Left colon (tissue), 2 donors: Measurements from ENCODE around the gene KLF11. TPM values are rescaled to one million over a fixed set of nuclear protein-coding genes. Genes with fewer than 3 reads are reported as not detected.

Experiments used
- ATAC-seq: fragments of 200-7000 bp; cut with Tn5 transposase; one replicate; pipeline ENCODE4 v1.9.1; 2020; ENCODE audit warnings: mild to moderate bottlenecking, moderate library complexity
- DNase-seq, 2 donors: peaks; one replicate each; pipeline ENCODE4 v3.0.0-alpha.2; 2020
- intact Hi-C, 2 donors: fragments of 100-400 bp; cut with DNase I in 1 of 2; cut with micrococcal nuclease in 1 of 2; formaldehyde crosslinking; loops; one replicate each; pipeline versions ENCODE4 v1.11.2 to v1.14.0; 2022; cut with DNase I, micrococcal nuclease
- total RNA-seq, 2 donors: library from RNA; stranded (reverse); fragmentation: NEBNext Ultra II Directional; extraction: Animal tissue kit (Norgen Biotek cat#: 25700); gene quantifications; one replicate each; pipeline ENCODE4 v1.2.1, GENCODE V29; 2021
- donor health status: DM: no; HTN: no; CAD: no.
- donor health status: DM: yes; HTN: yes; CAD: no.

The KLF11 gene
- total RNA-seq, 2 donors from 2014 or later: 9.7 to 10.2 TPM

GRCh38 chr2:10035053-10035422 is 8.3 kb upstream of the KLF11 start:
- intact Hi-C loops: no loop called here
- DNase-seq (no peak), ATAC-seq (no peak)

DNA sequence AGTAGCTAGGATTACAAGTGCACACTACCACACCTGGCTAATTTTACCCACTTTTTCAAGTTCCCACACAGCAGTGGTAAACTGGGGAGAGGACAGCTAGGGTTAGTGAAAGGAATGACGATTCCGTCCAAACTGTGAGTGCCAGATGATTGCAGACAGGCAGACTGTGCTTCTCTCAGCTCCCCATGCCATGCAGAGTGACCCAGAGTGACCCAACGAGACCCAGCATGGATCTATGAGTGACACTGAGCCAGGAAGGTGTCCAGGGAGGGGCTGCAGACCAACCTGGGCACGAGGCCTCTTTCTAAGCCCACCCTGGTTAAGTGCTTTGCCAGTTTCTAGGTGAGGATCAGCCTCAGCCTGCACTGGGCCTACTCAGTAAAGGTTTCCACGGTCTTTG is 7.7 kb upstream of the KLF11 start:
- DNase-seq (no peak), ATAC-seq (no peak)
- intact Hi-C loops: no loop called here

DNA sequence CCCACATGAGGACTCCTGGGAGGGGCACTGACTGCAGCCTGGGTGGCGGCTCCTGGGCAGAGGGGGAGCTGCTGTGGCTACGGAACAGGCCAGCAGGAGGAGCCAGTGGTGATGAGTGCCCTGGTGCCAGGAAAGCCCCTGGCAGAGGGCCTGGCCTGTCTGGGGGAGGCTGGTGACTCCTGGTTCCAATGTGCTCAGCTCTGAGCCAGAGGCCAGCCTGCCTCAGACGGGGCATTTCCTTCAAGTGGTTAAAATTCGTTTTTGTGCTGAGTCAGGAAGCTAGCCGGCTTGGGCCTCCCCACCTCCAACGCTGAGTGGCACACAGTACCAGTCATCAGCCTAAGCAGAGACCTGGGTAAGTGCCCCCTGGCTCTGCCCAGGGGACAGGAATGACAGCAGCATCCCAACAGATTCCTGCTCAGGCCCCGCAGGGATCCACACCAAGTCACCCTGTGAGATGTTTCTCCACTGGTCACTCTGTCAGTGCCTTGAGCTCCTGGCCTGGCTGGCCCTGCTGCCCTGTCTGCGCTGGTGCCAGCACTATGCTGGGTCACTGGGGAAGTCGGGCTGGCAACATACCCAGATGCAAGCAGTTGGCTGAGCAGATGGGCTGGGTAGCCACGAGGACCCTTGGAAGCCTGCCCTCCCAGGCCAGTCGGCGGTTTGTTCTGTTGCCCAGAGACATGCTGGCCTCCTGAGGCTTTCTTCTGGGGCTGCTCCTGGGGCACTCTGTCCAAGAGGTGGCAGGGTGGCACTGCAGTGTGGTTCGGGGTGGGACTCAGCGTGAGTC is 7.1 kb upstream of the KLF11 start:
- intact Hi-C loops: no loop called here
- DNase-seq (peak; percentile 52 to 63), ATAC-seq (peak; percentile 68)

GRCh38 chr2:10038123-10038522 is 5.2 kb upstream of the KLF11 start:
- DNase-seq: no peak
- intact Hi-C loops: no loop called here
- ATAC-seq: no peak

GRCh38 chr2:10038716-10039115 is 4.6 kb upstream of the KLF11 start:
- no peak for DNase-seq
- ATAC-seq: no peak

DNA sequence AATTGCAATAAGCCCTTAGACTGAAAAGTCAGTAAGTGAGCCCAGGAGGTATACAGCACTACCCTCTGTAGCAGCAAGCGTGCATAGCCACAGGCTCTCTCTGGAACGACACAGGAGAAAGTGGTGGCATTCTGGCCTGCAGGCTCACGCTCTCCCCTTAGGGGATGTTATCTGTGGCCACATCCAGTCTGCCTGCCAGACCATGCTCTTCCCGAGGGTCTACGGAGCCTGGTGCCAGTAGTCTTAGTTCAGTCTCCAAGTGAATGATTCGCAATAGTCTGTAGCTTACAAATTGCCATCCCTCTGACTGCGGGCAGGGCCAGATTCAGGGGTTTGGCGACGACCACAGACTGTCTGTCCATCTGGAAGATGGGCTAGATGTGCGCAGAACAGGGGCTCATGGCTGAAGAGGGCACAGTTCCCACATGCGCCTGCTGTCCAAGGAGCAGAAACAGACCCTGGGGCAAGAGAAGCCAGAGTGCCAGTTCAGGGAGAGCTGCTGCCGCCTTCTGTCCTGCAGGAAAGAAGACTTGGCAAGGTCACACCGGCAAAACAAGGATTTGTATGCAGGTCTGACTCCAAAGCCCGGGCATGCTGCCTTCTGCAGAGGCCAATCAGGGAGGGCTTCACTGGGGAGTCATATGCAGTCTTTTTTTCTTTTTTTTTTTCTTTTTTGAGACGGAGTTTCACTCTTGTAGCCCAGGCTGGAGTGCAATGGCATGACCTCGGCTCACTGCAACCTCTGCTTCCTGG is 3.5 kb upstream of the KLF11 start:
- DNase-seq: peak in 1 of 2 donors; percentile 65
- ATAC-seq: no peak
- intact Hi-C loops: loop anchor here in 1 of 2 donors (10.0 kb wide), 1 partner anchor 225 kb away; no protein-coding TSS in a partner anchor

More at GRCh38 chr2:10038716-10039115, 4.6 kb upstream of the KLF11 start:
- intact Hi-C loops: no loop called here

DNA sequence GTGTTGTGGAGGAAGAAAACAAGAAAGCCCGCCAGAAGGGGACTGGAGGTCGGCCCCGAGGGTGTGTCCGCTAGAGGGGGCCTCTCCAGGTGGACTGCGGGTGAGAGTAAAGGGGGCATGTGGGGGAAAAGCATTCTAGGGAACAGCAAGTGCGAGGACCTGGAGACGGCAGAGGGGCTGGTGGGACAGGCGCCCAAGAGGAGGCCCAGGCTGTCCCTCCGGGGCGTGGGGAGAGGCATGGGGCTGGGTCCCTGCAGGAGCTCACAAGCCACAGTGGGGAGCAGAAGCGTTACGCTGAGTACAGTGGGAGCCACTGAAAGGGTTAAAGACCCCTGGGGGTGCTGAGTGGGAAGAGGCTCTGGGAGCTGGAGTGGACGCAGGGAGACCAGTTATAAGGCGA is 1.6 kb upstream of the KLF11 start:
- intact Hi-C loops: loop anchor here in 1 of 2 donors (10.0 kb wide), 1 partner anchor 227 kb away; no protein-coding TSS in a partner anchor
- DNase-seq: no peak

DNA sequence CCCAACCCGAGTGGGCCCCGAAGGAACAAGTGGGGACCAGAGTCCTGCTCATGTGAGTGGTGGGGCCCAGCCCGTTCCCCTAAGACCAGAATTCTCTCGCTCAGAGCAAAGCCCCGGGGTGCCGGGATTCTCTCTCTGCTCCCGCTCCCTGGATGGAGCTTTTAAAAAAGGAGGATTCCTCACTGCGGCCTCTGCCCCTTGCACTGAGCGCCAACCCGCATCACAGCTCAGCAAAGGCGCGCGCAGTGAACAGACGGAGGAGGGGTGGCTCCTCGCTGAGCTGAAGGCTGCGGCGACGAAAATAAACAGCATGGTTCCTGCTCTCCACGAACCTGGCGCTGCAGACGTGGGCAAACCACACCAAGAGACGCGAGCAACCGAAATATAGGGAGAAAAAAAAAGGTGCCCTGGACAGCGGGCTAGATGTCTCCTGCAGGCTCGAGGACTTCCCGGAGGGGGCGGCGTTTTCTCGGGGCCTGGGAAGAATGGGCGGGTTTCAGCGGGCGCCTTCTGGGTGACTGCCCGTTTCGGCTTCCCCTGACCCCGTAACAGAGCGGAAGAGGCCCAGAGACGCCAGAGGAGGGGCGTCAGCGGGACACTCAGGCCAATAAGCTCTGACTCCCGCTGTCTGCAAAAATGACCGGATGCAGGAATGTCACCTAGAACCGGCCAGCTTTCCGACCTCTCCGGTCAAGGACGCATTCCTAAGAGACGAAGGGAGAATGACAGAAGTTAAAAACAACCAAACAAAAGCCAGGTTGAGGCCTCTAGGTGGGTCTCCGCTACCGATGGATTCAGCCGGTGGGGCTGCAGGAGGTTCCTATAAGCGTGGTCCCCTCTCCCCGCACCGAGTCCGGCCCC is 819 bp upstream of the KLF11 start:
- intact Hi-C loops: loop anchor here in 1 of 2 donors (10.0 kb wide), 1 partner anchor 228 kb away; no protein-coding TSS in a partner anchor
- ATAC-seq (no peak), DNase-seq (peak; percentile 72 to 78)

More for the DNA sequence above, 1.6 kb upstream of the KLF11 start:
- ATAC-seq: no peak

DNA sequence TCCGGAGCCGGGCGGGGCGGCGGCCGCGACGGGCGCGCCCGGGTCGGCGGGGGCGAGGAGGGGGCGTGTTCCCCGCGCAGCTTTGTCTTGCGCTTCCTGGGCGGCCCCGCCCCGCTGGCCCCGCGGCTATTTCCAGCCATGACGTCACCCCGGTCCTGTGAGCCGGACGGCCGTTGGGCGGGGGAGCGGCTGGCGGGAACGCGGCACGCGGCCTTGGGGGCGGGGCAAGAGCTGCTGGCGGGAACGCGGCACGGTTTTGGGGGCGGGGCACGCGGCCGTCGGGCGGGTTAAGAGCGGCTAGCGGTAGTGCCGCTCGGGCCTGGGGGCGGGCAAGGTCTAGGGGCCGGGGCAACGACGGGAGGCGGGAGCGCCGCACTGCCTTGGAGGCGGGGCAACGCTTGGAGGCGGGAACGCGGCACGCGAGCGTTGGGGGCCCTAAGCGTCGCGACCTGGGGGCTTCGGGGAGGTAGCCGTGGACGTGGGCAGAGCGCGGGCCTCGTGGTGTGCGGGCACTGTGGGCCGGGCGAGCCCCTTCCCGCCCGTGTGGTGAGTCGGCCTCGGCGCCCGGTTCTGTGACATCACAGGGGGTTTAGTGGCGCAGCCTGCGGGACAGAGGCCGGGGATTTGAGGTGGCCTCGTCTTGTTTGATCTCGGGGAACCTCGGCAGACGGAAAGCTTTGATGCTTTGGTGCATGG is 704 bp downstream of the KLF11 start:
- intact Hi-C loops: loop anchor here in 1 of 2 donors (10.0 kb wide), 1 partner anchor 229 kb away; no protein-coding TSS in a partner anchor
- DNase-seq (peak; percentile 98 to 99), ATAC-seq (peak; percentile 82)

DNA sequence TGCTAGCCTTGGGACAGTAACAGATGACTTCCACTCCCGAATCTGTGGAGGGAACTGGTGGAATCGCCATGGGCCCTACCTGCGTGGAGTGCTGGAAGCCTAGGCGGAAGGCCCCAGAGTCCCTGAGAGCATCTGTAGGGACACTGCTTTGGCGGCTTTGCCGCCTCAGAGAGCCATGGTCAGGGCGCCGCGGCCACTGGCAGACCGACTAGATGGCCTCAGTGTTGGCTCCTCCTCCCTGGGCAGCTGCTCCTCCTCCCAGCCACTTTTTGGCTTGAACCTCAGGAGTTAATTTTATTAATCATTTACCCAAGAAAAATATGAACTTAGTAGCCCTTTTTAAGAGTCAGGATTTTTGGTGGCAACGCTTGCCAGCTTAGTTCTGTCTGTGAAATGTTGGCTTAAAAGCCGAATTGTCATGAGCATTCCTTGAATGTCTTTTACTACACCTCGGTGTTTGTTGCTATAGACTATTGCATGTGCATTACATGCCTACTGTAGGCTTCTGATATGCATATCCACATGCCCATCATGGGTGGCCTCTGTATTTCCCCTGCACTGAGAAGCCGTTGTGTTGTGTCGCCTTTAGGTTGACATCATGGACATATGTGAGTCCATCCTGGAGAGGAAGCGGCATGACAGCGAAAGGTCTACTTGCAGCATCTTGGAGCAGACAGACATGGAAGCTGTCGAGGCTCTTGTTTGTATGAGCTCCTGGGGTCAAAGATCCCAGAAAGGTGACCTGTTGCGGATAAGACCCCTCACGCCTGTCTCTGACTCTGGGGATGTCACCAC is 2.4 kb downstream of the KLF11 start:
- intact Hi-C loops: loop anchor here in 1 of 2 donors (10.0 kb wide), 1 partner anchor 231 kb away; no protein-coding TSS in a partner anchor
- DNase-seq (no peak), ATAC-seq (no peak)

DNA sequence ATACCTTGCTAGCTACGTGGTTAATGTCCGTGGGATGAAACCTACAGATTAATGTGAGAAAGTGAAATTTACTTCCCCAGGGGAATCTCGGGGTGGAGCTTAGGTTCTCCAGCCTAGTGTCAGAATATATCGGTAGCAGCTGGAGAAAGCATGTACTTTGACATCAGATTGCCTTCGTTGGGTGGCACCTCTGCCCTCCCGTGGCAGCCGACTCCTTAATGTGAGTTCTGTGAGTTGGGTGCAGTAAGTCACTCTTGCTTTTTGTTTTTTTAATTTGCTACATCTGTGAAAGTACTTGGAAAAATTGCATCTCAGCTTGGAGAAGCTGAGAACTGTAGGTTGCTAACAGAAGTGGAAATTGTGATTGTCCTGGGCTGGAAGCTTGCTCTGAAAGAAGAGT is 3.6 kb downstream of the KLF11 start:
- intact Hi-C loops: loop anchor here in 1 of 2 donors (10.0 kb wide), 1 partner anchor 232 kb away; no protein-coding TSS in a partner anchor
- ATAC-seq (no peak), DNase-seq (no peak)

DNA sequence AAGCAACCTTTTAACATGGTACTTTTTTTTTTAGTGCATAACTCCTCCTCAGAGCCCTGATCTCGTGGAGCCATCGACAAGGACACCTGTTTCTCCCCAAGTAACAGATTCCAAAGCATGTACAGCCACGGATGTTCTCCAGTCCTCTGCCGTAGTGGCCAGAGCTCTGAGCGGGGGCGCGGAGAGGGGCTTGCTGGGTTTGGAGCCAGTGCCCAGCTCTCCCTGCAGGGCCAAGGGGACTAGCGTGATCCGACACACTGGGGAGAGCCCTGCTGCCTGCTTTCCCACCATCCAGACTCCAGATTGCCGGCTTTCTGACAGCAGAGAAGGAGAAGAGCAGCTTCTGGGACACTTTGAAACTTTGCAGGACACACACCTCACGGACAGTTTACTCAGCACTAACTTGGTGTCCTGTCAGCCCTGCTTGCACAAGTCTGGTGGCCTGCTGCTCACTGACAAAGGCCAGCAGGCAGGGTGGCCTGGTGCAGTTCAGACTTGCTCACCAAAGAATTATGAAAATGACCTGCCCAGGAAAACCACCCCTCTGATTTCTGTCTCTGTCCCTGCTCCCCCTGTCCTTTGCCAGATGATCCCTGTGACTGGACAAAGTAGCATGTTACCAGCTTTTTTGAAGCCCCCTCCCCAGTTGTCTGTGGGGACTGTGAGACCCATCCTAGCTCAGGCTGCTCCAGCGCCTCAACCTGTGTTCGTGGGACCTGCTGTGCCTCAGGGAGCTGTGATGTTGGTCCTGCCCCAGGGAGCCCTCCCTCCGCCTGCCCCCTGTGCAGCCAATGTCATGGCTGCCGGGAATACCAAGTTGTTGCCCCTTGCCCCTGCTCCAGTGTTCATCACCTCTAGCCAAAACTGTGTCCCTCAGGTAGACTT is 4.5 kb downstream of the KLF11 start:
- ATAC-seq (no peak), DNase-seq (no peak)
- intact Hi-C loops: loop anchor here in 1 of 2 donors (2.0 to 10.0 kb wide), 2 partner anchors 63 to 233 kb away; no protein-coding TSS in a partner anchor

DNA sequence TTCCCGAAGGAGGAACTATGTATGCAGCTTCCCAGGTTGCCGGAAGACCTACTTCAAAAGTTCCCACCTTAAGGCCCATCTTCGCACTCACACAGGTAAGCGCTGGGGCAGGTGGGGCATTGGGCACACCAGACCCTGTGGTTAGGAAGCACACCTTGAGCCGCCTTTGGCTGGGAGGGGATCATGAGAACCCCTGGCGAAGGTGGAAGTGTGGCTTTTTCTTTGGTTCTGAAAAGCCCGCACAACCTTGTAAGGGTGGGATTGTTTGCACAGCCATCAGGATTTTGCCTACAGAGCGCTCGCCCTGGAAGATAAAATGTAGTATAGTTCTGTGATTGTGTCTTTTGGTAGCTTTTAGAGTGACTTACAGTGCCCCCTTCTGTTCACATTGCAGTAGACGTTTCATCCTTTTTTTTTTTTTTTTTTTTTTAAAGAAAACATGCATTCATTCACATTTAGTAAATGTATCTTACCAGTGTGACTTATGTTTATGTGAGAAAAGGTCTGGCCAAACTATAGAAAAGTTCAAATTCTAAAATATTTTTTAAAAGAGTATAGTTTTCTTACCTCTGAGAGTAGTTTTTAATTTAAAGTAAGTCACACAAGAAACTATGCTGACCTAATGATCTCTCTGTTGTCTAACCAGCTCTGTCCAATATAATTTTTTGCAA is 5.3 kb downstream of the KLF11 start:
- ATAC-seq (peak; percentile 21), DNase-seq (no peak)
- intact Hi-C loops: loop anchor here in 1 of 2 donors (2.0 to 10.0 kb wide), 2 partner anchors 64 to 234 kb away; no protein-coding TSS in a partner anchor

DNA sequence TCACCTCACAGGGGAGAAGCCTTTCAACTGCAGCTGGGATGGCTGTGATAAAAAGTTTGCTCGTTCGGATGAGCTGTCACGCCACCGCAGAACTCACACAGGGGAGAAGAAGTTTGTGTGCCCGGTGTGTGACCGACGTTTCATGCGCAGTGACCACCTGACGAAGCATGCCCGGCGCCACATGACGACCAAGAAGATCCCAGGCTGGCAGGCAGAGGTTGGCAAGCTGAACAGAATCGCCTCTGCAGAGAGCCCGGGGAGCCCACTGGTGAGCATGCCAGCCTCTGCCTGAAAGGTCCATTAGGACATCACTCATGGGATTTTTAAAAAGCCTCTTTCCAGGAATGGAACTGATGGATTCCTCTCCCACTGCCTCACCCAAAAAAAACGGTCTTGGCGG is 8.9 kb downstream of the KLF11 start:
- DNase-seq (no peak), ATAC-seq (no peak)
- intact Hi-C loops: loop anchor here in 1 of 2 donors (10.0 kb wide), 1 partner anchor 247 kb away; no protein-coding TSS in a partner anchor

- DNase-seq (no peak), ATAC-seq (no peak)
- intact Hi-C loops: loop anchor here in 1 of 2 donors (10.0 kb wide), 1 partner anchor 249 kb away; no protein-coding TSS in a partner anchor
Measured at GRCh38 chr2:10053351-10053750, 10.0 kb downstream of the KLF11 start.

DNA sequence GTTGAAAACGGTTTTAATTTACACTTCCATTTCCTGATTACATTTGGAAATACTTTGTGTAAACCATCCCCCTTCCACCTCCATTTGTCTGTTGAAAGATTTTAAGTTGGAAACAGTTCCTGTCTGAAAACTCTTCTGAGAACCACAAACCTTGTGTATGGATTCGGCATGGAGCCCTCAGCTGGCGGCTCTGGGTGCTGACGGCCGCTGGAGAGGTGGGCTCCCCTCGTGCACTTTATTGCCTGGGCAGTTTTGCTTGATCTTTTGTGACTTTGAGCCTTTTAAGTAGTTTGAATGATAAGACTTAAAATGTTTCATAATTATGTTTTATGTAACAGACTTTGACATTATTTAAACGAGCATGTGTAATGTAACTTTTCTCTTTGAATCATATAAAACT is 11.1 kb downstream of the KLF11 start:
- no peak for ATAC-seq
- no peak for DNase-seq
- intact Hi-C loops: loop anchor here in 1 of 2 donors (10.0 kb wide), 1 partner anchor 250 kb away; no protein-coding TSS in a partner anchor
